Cardiac septum (tissue), 1 donor: ENCODE data around the gene MAL. TPM values are rescaled to one million over a fixed set of nuclear protein-coding genes. Genes with fewer than 3 reads are reported as not detected.

ENCODE experiments used
- DNase-seq: peaks from one replicate; pipeline ENCODE4 v3.0.0-alpha.2; 2020; ENCODE audit warnings: low spot score
- intact Hi-C: fragments of 100-400 bp; cut with DNase I; formaldehyde crosslinking; loops from one replicate; pipeline ENCODE4 v1.14.0; 2022
- total RNA-seq: library from RNA; stranded (reverse); fragmentation: NEBNext Ultra II Directional; extraction: Animal tissue kit (Norgen Biotek cat#: 25700); gene quantifications from one replicate; pipeline ENCODE4 v1.2.1, GENCODE V29; 2021
- donor health status: DM: no; HTN: no; CAD: no.

The MAL gene
- total RNA-seq, 1 donor from 2014 or later: 8.3 TPM

DNA sequence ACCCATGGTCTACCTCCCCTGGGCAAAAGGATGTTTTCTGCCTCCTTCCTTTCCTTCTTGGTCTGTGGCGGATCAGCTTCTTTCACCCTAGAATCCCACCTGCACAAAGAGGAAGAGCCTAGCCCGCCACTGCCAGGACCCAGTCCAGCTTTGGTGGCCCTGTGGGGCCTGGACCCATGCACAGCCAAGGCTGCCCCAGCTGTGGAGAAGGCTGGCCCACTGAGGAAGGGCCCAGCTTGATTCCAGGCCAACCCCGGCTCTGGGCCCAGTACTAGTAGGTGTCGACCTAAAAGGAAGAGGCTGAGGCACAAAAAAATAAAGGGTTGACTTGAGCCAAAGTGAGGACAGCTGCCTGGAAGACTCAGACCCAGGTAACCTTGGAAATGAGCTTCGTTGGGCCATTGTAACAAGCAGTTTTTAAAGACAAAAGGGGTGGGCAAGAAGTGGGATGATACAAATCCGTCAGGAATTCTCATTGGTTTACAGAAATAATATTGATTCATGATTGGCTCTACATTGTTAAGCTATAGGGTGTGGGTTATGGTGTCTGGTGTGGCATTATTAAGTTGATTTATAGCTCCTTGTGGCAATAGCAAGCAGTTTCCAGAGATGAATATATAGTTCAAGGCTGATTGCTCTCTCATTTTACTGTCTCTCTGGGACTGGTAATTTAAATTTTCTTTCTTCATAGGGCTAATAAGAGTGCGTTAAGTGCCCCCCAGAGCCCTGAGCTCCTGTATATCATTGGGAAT lies 29.8 kb upstream of the MAL start:
- intact Hi-C loops: no loop called here
- peak; percentile 33 for DNase-seq

DNA sequence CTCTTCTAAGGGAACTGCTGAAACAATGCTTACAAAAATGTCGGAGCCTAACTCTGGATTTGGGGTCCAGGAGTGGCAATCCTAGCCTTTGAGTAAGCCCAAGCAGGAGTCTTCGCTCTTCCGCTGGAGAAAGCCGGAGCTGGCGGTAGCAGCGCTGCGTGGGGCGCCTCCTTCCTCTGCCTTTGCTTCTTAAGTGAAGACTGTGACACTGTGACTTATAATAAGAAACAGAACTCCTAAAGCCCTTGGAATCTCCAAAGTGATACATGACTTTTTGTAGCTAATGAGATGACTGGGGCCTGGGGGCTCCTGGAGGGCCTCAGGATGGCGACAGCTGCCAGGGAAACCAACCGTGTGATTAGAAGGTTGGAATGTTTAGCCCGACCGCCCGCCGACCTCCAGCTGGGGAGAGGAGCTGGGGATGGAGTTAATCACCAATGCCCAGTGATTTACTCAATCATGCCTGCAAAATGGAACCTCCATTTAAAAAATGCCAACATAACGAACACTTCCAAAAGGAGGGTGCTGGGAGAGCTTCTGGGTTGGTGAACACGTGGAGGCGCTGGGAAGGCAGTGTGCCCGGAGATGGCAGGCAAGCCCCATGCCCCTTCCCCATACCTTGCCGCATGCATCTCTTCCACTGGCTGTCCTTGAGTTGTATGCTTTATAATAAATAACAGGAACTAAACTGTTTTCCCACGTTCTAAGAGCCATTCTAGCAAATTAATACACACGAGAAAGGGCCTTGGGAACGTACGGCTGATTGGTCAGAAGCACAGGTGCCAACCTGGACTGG lies 29.0 kb upstream of the MAL start:
- peak; percentile 46 for DNase-seq

DNA sequence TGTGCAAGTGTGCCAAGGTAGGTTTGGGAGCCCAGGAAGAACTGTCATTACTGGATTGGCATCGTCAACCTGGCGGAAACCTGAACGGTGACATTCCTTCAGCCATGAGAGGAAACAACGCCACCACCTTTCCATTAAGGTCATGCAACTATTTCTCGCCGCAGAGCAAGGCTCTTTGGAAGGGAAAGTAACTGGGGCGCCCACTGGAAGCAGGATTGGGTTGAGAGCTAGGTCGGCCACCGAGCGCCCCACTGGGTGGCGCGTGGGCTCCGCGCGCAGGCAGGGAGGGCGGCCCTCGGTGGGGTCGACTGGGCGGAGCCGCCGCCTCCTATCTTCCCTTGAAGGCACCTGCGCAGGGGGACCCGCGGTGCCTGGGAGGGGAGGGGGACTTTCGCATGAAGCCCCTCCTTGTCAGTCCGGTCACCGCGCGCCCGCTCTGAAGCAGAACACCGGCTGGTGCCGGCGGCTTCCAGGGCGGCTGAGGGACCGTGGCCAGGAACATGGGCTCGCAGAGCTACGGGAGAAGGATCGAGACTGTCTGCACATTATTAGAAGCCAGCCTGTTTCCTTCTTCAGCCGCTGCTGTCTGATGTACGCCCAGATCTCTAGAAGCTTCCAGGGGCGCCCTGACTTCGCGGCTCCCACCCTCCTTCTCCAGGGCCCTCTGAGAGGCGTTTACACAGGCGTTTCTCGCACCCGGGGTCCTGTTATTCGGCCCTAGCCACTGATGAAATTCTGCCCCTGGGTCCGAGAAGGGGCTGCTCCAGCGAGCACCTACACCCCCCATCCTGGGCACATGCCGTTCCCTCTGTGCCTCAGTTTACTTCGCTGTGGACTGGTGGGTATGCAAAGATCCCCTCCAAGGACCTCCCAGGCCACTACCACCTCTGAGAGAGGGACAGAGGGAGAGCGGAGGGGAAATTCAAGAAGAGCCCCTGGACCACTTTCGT lies 27.3 kb upstream of the MAL start:
- DNase-seq: peak; percentile 61
- intact Hi-C loops: no loop called here

More for the DNA sequence above, 29.0 kb upstream of the MAL start:
- intact Hi-C loops: no loop called here

DNA sequence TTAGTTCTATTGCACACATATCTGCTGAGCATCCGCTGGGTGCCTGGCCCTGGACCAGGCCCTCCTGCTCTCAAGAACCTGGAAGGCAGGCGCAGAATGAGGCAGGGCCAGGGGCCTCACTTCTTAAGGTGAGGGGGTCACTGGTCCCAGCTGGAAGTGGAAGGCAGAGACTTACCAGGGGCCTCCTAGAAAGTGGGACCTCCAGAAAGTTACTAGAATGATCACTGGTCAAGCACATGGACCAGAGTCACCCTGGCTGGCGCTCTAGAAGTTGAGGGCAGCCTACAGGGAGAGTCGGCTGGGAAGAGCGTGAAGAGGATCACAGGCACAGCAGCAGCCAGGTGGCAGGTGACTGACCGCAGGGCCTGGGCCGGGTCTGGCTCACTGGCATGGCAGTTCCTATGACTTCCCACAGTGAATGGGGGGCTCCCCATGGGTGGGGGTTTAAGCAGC lies 26.1 kb upstream of the MAL start:
- peak; percentile 69 for DNase-seq
- intact Hi-C loops: no loop called here

DNA sequence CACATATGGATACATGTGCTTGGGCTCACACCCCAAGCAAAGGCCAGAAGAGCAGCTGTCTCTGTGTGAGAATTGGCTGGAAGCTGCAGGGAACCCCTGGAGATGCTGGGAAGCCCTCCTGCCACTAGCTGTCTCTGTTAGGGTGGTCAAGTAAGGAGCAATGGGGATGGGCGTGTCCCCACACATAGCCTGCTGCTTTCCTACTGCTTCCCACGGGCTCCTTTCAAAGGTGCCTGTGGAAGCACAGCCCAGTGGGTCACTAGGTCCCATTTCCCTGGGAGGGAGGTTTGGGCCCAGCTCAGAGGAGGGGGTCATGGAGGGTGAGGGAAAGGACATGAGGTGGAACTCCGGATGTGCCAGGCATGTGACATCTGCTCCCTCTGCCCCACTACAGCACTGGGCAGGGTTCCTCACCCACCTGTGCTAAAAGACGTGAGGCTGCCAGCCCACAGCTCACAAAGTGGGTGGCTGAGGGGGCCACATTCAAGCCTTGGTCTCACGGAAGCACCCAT lies 24.4 kb upstream of the MAL start:
- DNase-seq: peak; percentile 56
- intact Hi-C loops: no loop called here

DNA sequence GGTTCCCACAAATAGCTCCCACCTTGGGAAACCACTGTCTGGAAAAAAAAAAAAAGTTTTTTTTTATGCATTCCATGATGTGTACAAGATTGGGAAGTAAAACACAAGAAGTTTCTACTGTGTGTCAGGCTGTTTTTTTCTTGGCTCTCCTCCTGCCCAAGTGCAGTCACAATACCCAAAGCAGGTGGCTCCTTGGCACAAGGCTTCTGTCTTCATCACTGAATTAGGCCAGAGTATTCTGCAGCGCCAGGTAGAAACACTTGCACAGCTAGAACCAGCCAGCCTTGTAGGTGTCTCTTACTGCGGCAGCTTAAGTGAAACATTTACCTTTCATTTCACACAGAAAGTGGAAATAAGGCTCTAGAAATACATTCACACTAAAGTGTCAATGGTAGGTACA lies 23.8 kb upstream of the MAL start:
- peak; percentile 3 for DNase-seq
- intact Hi-C loops: no loop called here

DNA sequence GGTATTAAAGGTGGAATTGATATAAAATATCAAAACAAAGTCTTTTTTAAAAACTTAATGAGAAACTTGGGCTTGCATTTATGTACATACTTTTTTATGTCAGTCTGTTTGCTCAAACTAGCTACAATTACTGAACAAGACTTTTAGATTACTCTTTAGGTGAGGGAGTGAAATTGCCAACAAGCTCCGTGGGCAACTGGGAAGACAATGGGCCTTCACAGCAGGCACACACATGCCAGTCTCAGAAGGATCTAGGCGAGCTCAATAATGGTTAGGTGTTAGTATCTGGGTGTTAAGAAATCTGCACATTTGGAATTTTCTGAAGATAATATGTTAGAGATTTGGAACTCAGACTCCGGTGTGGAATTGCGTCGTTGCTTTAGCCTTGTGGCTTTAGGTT lies 23.0 kb upstream of the MAL start:
- DNase-seq: no peak
- intact Hi-C loops: no loop called here

DNA sequence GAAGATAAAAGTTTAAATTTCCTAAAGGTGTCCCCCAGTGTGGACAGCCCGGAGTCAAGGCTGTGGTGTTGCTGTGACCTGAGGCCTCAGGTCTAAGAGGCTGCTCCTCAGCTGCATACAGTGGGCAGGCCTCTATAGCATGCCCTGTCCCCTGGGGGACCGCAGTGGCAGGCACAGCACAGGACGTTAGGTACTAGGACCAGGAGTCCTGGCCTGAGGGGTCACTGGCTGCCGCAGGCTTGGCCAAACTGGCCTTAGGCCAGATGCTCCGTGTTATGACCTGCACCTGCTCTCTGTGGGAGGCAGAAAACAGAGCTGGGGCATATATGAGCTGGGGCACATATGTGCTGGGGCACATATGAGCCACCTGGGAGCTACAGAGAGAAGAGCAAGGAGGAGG lies 21.2 kb upstream of the MAL start:
- DNase-seq: peak; percentile 15
- intact Hi-C loops: no loop called here

DNA sequence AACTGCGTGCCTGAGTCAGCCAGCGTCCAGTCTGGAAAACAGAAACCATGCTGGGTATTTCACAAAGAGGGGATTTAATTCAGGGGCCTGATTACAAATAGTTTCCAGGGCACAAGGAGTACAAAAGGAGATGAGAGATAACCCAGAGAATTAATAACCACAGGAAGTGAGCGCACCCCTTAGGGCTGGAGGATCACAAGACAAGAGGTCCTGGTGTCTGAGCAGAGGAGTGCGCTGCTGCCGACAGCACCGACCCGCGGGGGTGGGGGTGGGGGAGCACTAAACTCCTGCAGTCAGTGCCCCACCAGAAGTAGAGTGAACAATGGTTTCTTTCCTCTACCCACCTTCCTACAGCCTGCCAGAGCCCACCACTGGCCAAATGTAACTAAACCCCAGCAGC lies 20.8 kb upstream of the MAL start:
- intact Hi-C loops: no loop called here
- DNase-seq: peak; percentile 41

DNA sequence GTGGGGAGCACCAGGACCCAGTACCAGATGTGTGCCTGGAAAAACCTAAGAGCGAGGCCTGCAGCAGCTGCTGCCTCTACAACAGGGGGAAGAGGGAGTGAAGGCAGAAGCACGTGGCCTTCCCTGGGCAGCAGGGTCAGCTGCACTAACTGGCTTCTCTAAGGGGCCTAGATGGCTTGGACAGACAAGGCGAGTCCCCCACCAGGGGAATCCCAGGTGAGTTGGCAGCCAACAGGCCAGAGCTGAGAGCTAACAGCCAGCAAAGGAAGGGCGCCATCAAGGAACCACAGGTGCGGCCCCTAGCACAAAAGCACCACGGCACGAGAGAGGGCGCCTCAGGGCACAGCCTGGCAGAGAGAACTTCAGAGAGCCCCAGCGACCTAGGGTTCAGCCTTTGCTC lies 19.8 kb upstream of the MAL start:
- intact Hi-C loops: no loop called here

DNA sequence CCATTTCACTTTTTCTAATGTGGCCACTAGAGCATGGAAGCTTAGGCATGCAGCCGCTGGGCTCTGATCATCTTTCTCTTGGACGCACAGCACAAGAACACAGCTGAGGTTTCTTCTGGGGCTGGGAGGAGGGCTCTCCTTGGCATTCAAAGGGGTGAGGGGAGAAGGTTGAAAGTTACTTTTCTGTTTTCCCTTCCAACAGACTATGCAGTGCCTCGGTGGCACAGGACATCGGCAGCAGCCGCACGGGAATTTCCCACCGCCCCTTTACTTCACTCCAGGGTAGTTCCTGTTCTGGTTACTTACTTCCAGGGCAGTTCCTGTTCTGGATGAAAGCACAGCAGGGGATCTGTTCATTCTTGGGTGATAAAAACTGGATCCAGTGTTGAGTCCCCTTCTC lies 18.9 kb upstream of the MAL start:
- intact Hi-C loops: no loop called here
- peak; percentile 12 for DNase-seq

More for the DNA sequence above, 19.8 kb upstream of the MAL start:
- DNase-seq: peak; percentile 67

DNA sequence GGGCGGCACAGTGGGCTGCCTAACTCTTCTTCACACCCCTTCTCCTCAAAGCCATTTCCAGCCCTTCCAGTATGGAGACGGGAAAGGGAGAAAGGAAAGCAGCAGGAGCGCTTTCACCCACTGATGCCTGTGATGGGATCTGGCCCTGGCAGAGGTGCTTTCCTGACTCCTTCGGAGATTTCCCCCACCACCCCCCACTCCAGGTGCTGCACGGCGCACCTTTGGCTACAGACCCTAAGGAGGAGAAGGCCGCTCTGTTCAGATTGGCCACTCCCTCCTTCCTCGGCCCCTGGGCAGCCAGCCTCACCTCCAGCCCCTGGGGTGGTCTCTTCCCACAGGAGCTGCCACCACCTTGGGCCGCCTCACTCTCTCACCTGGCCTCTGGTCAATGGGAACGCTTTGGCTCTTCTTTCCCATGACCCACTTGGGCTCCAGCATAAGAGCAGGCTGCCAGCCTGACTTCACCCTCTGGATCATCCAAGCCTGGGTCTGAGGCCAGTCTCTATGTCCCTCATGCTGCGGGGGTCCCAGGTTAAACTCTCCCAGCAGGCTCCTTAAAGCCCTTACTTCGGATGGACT lies 18.4 kb upstream of the MAL start:
- intact Hi-C loops: no loop called here
- peak; percentile 61 for DNase-seq

DNA sequence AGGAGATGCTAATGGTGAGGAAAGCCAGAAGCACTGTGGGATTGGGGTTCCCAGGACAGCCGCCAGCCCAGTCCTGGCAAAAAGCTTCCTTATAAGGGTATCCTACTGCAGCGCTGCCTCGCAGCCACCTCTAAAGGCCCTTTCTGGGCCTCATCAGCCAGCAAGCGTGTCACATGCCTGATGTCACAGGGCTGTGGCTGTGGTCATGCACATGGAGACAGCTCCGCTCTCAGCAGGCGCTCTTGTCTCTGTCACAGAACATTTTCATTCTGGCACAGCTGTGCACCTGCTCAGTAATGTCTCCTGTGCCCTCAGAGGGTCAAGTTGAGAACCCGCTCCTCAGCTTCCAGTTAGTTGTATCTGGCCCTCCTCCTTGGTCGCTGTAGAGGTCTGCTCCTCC lies 17.7 kb upstream of the MAL start:
- intact Hi-C loops: no loop called here
- peak; percentile 81 for DNase-seq

DNA sequence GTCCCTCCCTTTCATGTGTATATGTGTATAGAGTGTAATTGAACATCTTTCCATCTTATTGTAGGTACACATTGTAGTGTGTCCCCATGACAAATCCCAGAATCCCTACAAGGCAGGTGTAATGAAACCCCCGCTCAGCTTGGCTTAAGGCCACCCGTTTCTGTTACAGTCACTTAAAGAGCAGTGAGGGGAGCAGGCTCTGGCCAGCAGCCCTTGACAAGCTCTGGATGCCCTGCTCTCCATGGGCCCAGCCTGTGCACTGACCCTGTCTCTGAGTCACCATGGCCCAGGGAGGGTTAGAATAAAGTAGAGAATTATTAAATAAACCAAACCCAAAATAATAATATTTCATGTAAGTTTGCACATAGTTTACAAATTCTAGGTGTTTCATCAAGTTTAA lies 17.2 kb upstream of the MAL start:
- DNase-seq: peak; percentile 70
- intact Hi-C loops: no loop called here

DNA sequence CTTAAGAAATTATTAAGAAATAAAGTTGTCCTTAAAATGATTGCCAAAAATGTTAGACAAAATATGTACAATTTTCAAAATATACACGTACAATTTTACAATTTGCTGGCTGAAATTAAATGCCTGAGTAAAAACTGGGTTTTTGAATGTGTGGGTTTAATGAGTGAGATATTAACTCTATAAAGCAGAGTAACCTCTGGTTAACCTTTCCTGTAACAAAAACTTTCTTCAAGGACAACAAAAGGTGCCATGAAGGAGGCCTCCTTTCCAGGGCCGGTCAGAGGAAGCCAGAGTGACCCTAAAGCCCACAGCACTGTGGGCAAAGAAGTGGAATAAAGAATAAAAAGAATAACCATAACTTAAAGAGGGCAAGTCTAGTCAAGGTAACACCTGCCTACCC lies 16.5 kb upstream of the MAL start:
- peak; percentile 31 for DNase-seq
- intact Hi-C loops: no loop called here

DNA sequence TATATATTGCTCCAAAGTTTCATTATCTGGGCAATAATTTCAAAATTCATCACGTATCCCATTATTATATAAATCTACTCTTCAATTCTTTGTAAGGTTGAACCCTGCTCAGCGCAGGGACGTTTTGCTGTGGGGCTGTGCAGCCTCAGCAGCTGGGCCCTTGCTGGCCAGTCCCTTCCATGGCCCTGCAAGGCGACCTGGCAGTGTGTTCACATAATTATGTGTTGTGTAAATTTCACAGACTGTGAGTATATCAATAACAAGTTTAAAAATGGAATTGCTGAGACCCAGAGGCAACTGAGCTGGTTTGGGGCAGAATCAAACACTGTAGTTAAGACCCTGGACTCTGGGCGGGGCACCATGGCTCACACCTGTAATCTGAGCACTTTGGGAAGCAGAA lies 16.1 kb upstream of the MAL start:
- DNase-seq: peak; percentile 63

DNA sequence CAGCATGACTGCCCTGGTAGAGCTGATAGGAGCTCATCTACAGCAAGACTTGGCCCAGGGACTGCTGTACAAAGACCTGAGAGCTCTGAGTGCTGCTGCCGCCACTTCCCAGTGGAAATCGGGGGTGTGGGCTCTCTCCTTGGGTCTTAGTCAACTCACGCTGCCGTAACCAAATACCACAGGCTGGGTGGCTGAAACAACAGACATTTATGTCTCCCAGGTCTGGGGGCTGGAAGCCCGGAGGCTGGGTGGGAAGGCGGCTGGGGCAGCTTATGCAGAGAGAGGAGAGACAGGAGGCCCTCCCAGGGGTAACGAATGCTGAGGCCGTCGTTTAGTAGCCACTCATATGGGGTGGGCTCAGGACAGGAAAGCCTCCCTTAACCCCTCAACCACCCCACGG lies 15.4 kb upstream of the MAL start:
- intact Hi-C loops: no loop called here
- peak; percentile 47 for DNase-seq

More for the DNA sequence above, 16.1 kb upstream of the MAL start:
- intact Hi-C loops: no loop called here

DNA sequence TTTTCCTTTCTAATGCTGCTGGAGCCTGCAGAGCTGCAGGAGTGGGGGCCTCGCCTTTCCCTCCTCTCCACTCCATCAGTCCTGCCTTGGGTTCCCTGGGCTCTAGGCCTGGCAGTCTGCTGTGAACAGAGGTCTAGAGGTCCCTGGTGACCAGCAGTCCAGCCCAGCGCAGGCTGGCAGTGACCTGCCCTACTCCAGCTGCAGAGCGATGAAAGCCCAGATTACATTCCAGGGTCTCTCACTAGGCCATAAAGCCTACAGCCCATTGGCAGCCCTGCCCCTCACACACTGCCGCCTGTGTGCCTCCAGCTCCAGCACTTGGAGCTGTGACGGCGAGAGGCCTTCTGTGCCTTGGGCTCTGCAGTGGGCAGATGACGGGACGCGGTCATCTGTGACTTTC lies 14.8 kb upstream of the MAL start:
- peak; percentile 36 for DNase-seq
- intact Hi-C loops: no loop called here

DNA sequence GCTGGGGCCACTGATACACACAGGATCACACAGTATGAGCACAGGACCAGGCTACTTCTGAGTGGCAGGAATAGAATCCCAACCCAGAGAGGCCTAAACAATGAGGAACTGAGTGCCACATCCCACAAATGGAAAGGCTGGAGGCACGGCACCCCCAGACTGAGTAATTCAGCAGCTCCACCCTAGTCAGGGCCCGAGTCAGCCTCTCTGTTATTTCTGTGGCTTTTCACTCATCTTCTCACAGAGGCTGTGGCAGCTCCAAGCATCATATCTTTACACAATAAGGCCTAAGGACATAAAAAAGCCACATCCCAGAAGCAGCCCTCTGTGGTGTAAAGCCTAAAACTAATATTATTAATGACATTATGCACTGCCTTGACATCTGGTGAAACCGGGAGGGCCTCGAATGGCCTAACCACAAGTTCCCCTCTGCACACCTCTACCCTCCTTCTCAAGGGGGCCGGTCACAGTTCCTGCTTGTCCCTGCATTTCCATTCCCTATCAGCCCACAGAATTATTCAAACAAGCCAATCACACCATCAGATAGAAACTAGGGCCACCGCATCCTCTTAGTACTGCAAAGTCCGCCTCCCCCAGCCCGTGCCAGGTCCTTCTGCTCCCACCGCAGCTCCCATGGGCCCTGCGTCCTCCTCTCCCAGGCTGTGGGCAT lies 12.5 kb upstream of the MAL start:
- intact Hi-C loops: no loop called here
- peak; percentile 39 for DNase-seq
